LNCaP clone FGC (cell line): Measurements from ENCODE around the gene MIA2.
"Not testable (repeated sequence)": the region's sequence is repeated elsewhere in the genome, so short reads cannot be mapped to it uniquely, and the experiment has no call there.

Experiments used
- DNase-seq: peaks from one replicate; pipeline ENCODE4 v3.0.0-alpha.2; 2011; ENCODE audit warnings: low read depth
- H3K4me3 ChIP-seq: 2 replicates; pipeline ENCODE4 v1.5.1; 2011; ENCODE audit warnings: mild to moderate bottlenecking, low read depth, low read length, control low read depth
- TF ChIP-seq, protein P1 (sequence below): IDR thresholded peaks from 2 replicates; pipeline ENCODE4 v1.5.1; 2012; ENCODE audit warnings: mild to moderate bottlenecking; ENCODE audit not compliant: control insufficient read depth, insufficient read depth; ENCODE audit errors: extremely low read depth

Gene MIA2, protein sequence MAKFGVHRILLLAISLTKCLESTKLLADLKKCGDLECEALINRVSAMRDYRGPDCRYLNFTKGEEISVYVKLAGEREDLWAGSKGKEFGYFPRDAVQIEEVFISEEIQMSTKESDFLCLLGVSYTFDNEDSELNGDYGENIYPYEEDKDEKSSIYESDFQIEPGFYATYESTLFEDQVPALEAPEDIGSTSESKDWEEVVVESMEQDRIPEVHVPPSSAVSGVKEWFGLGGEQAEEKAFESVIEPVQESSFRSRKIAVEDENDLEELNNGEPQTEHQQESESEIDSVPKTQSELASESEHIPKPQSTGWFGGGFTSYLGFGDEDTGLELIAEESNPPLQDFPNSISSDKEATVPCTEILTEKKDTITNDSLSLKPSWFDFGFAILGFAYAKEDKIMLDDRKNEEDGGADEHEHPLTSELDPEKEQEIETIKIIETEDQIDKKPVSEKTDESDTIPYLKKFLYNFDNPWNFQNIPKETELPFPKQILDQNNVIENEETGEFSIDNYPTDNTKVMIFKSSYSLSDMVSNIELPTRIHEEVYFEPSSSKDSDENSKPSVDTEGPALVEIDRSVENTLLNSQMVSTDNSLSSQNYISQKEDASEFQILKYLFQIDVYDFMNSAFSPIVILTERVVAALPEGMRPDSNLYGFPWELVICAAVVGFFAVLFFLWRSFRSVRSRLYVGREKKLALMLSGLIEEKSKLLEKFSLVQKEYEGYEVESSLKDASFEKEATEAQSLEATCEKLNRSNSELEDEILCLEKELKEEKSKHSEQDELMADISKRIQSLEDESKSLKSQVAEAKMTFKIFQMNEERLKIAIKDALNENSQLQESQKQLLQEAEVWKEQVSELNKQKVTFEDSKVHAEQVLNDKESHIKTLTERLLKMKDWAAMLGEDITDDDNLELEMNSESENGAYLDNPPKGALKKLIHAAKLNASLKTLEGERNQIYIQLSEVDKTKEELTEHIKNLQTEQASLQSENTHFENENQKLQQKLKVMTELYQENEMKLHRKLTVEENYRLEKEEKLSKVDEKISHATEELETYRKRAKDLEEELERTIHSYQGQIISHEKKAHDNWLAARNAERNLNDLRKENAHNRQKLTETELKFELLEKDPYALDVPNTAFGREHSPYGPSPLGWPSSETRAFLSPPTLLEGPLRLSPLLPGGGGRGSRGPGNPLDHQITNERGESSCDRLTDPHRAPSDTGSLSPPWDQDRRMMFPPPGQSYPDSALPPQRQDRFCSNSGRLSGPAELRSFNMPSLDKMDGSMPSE (N-terminal part only)

DNA sequence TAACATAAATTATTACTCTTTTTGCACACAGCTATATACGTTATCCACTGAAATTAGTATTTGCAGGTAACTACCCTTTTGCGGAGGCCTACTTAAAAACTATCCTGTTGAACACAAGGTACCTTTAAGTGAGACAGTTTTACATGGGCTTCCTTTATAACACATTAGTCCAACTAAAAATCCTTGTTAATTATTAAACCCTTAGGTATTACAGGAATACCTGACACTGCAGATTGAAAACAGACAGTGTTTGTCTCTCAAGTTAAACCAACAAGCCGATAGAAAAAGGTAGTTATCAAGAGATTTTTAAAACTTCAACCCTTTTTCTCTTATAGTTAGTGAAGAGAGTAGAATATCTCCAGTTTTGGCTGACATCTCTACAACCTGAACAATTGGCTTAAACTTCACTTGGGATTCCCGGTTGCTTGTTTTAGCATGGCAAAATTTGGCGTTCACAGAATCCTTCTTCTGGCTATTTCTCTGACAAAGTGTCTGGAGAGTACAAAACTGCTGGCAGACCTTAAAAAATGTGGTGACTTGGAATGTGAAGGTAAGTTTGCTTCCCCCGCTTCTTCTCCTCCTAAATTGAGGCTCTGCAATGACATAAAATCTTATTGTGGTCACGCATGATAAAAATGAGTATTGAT is at the start of gene MIA2:
MIA2 (plus strand) TSS at position 236 of the 647 bp plus-strand sequence; CDS start at position 436, 200 bp downstream.
- no peak for DNase-seq
- TF ChIP-seq, protein P1, sequence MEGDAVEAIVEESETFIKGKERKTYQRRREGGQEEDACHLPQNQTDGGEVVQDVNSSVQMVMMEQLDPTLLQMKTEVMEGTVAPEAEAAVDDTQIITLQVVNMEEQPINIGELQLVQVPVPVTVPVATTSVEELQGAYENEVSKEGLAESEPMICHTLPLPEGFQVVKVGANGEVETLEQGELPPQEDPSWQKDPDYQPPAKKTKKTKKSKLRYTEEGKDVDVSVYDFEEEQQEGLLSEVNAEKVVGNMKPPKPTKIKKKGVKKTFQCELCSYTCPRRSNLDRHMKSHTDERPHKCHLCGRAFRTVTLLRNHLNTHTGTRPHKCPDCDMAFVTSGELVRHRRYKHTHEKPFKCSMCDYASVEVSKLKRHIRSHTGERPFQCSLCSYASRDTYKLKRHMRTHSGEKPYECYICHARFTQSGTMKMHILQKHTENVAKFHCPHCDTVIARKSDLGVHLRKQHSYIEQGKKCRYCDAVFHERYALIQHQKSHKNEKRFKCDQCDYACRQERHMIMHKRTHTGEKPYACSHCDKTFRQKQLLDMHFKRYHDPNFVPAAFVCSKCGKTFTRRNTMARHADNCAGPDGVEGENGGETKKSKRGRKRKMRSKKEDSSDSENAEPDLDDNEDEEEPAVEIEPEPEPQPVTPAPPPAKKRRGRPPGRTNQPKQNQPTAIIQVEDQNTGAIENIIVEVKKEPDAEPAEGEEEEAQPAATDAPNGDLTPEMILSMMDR: no peak
- H3K4me3 ChIP-seq: no peak within 1 kb of the TSS

DNA sequence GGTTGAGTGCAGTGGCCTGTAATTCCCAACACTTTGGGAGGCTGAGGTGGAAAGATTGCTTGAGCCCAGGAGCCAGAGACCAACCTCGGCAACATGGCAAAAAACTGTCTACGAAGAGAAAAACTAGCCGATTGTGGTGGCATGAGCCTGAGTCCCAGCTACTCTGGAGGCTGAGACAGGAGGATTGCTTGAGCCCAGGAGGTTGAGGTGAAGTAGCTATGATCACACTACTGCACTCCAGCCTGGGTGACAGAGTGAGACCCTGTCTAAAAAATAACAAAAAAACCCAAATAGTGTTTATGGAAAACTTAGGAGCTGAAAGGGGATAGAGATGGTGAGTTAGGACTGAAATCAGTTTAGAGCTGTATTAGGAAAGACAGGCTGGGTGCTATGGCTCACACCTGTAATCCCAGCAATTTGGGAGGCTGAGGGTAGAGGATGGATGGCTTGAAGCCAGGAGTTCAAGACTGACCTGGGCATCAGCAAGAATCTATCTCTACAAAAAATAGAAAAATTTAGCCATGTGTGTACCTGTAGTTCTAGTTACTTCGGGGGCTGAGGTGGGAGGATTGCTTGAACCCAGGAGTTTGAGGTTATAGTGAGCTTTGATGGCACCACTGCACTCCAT is 49.0 kb upstream of the MIA2 start:
- no peak for DNase-seq
- no peak overlapping the region for H3K4me3 ChIP-seq
- TF ChIP-seq, protein P1: no peak

DNA sequence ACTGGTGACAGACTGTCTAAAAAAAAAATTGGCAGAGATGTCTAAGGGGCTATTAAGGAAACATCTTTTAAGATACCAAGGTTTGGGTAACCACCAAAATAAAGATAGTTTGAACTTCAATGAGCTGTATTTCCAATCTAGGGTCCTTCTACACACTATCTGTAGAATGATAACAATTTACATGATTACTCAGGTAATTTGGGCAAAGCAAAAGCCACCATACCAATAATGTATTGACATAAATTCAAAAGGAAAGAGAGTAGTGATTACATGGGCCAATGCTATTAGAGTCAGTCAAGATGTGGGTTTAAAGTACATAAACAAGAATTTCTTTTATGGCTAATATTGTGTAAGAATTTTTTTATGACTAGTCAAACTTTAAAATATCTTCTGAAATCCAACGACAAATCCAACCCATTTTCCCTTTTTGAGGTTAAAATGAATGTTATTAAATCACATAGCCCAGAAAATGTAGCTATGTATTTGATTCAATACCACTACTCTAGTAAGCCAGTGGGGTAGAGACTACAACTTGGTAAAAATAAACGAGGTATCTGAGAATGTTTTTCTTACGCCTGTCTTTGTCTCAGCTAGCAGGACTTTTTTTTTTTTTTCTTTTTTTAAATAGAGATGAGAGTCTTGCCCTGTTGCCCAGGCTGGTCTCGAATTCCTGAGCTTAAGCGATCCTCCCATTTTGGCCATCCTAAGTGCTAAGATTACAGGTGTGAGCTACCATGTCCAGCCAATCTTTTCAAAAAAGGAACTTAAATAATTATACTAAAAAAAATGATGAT is 48.3 kb upstream of the MIA2 start:
- no peak overlapping the region for H3K4me3 ChIP-seq
- TF ChIP-seq, protein P1: no peak
- no peak for DNase-seq

DNA sequence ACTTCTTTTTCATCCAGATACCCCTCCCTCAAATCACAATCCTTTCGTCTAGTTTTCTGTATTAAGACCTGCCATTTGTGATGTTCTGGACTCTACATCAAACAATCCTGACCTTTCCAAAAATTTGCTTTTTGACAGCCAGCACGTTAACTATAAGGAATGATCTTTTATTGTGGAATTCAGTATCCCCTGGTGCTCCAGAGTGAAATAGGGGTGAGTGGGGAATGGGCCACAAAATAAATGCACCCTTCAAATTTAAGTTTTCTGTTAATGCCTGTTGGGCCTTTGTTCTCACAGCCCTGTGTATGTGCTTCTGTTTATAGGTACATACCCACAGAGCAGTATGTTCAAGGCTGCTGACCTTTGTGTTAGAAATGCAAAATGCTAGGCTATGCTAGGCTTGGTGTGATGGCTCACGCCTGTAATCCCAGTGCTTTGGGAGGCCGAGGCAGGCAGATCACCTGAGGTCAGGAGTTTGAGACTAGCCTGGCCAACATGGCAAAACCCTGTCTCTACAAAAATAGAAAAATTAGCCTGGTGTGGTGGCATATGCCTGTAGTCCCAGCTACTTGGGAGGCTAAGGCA is 46.7 kb upstream of the MIA2 start:
- TF ChIP-seq, protein P1: no peak
- DNase-seq: no peak
- H3K4me3 ChIP-seq: no peak overlapping the region

DNA sequence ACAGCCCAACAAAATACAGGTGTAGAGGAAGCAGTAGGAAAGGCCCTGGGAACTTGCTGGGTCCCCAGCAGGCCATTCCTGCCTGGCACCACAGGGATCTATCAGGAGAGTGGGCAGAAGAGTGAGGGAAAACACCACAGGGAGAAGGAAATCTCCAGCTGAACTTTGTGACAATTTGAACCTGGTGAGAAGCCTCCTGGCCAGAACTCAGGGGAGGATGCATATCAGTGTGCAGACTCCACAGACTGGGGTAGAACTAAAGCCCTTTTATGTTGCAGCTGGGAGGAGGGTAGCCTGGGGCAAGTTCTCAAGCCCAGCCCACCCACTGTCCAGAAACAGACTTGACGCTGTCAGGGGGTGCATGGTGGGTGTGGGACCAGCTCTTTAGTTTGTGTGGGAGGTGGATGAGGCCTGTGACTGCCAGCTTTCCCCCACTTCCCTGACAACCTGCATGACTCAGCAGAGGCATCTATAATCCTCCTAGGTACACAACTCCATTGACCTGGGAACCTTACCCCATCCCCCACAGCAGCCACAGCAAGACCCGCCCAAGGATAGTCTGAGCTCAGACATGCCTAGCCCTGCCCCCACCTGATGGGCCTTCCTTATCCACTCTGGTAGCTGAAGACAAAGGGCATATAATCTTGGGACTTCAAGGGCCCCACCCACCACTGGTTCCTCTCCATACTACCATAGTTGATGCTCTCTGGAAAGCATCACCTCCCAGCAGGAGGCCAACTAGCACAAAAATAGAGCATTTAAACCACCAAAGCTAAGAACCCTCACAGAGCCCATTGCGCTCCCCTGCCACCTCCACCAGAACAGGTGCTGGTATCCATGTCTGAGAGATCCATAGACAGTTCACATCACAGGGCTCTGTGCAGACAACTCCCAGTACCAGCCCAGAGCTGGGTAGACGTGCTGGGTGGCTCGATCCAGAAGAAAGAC is 29.8 kb upstream of the MIA2 start:
- TF ChIP-seq, protein P1: no peak
- no peak overlapping the region for H3K4me3 ChIP-seq
- no peak for DNase-seq

DNA sequence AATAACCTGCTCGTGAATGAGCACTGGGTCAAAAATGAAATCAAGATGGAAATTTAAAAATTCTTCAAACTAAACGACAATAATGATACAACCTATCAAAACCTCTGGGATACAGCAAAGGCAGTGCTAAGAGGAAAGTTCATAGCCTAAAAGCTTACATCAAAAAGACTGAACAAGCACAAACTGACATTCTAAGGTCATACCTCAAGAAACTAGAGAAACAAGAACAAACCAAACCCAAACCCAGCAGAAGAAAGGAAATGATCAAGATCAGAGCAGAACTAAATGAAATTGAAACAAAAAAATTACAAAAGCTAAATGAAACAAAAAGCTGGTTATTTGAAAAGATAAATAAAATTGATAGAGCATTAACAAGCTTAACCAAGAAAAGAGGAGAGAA is 26.3 kb upstream of the MIA2 start:
- H3K4me3 ChIP-seq, DNase-seq: not testable (repeated sequence)
